ENCODE measurements around the gene CD96. TPM values are rescaled to one million over a fixed set of nuclear protein-coding genes. Genes with fewer than 3 reads are reported as not detected.

The CD96 gene
- total RNA-seq, 1 experiment from 2014 or later = not detected

DNA sequence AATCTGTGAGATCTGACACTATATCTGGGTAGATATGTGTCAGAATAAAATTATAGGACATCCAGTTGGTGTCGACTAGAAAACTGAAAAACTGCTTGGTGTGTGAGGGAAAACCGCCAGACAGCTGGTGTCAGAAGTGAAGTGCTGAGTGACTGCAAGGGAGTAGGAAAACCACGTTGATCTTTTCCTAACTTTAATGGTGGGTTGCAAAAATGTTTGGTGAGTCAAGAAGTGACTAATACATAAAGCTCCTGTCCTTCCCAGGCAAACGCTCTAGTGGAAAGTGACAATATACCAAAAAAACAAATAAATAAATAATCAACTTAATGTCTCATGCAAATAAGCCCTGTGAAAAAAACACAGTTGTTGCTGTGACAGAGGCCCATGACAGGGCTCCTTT, 7.3 kb upstream of the CD96 start:
- no peak overlapping the region for H3K4me3 ChIP-seq (ENCODE audit: low read length)
- H2AFZ ChIP-seq (ENCODE audit: low read length) = no peak overlapping the region
- ChIA-PET POLR2A (ENCODE audit: unreplicated experiment) (no interaction called here), CTCF (no interaction called here)
- no peaks in the 10 kb centered on the region for H4K20me1 ChIP-seq (ENCODE audit: low read length)
- H3K27ac ChIP-seq (ENCODE audit: low read length) = 0 out of 2 replicates have a peak overlapping the region, but pooled peaks have one; percentile 0
- peaks cover 35% of the 10 kb centered on the region for H3K4me1 ChIP-seq (ENCODE audit: insufficient read depth, low read length)
- H3K36me3 ChIP-seq (ENCODE audit: low read depth, low read length) = no peaks in the 10 kb centered on the region
- intact Hi-C loops (cut with micrococcal nuclease) = loop anchor here (5.0 to 10.0 kb wide), 4 partner anchors 142 to 1220 kb away; no protein-coding TSS in a partner anchor
- peaks cover 12% of the 10 kb centered on the region for H3F3A ChIP-seq (ENCODE audit: low read length, unreplicated experiment)
- ATAC-seq (peak; percentile 14), DNase-seq (peak; percentile 78)
- H3K9me2 ChIP-seq (replicated peaks; ENCODE audit: low read length) = no peaks in the 10 kb centered on the region
- H3K4me2 ChIP-seq (ENCODE audit: low read length) = 0 out of 2 replicates have a peak overlapping the region, but pooled peaks have one; percentile 2
- no peak for TF ChIP-seq EZH2 (IDR thresholded peaks at IDR 0.05; ENCODE audit: low read length, unreplicated experiment)
- TF ChIP-seq EZH2phosphoT487 (IDR thresholded peaks at IDR 0.05; ENCODE audit: borderline replicate concordance, low read length) = no peak
- no peak for TF ChIP-seq CTCF (conservative IDR thresholded peaks at IDR 0.05; ENCODE audit: low read depth, low read length)
- H3K79me2 ChIP-seq (ENCODE audit: low read length) = no peaks in the 10 kb centered on the region
- no TSS peak for BruUV-seq (replicated peaks)
- no peaks in the 10 kb centered on the region for H3K27me3 ChIP-seq (ENCODE audit: low read length)
- no peak overlapping the region for H3K9ac ChIP-seq (ENCODE audit: low read length)
- H3K9me3 ChIP-seq (ENCODE audit: low read length) = no peaks in the 10 kb centered on the region

DNA sequence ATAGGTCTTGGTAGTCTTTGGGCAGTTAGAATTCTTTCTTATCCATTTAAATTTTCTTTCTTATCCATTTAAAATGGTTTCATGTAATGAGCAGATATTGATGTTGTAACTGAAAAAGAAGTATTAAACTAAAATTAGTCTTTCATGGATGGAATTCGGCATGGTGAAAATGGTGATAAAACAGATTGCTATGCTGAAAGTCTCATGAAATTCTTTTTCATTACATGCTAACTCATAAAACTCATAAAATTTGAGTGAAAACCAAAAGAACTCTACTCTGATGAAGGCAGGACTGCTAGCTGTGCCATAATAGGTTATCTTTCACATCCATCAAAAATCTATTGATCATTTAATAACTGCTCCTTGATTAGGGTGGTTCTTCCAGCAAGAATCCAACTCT, 3.9 kb upstream of the CD96 start:
- H3K4me2 ChIP-seq (ENCODE audit: low read length) = peak overlapping the region; percentile 81
- H3K4me1 ChIP-seq (ENCODE audit: insufficient read depth, low read length) = peaks cover 39% of the 10 kb centered on the region
- peak overlapping the region; percentile 49; the same call in 1 of the 2 replicates for H3K4me3 ChIP-seq (ENCODE audit: low read length)
- POLR2A ChIA-PET (ENCODE audit: unreplicated experiment) = no interaction called here
- DNase-seq = peak; percentile 35
- H3K79me2 ChIP-seq (ENCODE audit: low read length) = no peaks in the 10 kb centered on the region
- CTCF ChIA-PET = interaction anchor here (0.6 to 2.0 kb wide), 2 partner anchors 153 to 261 kb away, joined by 3 to 9 read pairs; no protein-coding TSS in a partner anchor
- H3F3A ChIP-seq (ENCODE audit: low read length, unreplicated experiment) = peaks cover 12% of the 10 kb centered on the region
- intact Hi-C loops (cut with micrococcal nuclease) = loop anchor here (2.0 to 10.0 kb wide), 7 partner anchors 53 to 1223 kb away; no protein-coding TSS in a partner anchor
- ATAC-seq = peak; percentile 1
- TF ChIP-seq EZH2phosphoT487 (IDR thresholded peaks at IDR 0.05; ENCODE audit: borderline replicate concordance, low read length) (no peak), EZH2 (IDR thresholded peaks at IDR 0.05; ENCODE audit: low read length, unreplicated experiment) (no peak), CTCF (conservative IDR thresholded peaks at IDR 0.05; ENCODE audit: low read depth, low read length) (no peak)
- TSS peak; percentile 46 for BruUV-seq (replicated peaks)
- H4K20me1 ChIP-seq (ENCODE audit: low read length) = no peaks in the 10 kb centered on the region
- H3K9me3 ChIP-seq (ENCODE audit: low read length) = no peaks in the 10 kb centered on the region
- peak overlapping the region; percentile 82 for H3K27ac ChIP-seq (ENCODE audit: low read length)
- no peaks in the 10 kb centered on the region for H3K27me3 ChIP-seq (ENCODE audit: low read length)
- H3K9me2 ChIP-seq (replicated peaks; ENCODE audit: low read length) = no peaks in the 10 kb centered on the region
- H3K36me3 ChIP-seq (ENCODE audit: low read depth, low read length) = no peaks in the 10 kb centered on the region
- H2AFZ ChIP-seq (ENCODE audit: low read length) = peak overlapping the region; percentile 46
- no peak overlapping the region for H3K9ac ChIP-seq (ENCODE audit: low read length)

GRCh38 chr3:111538681-111539083, 3.3 kb upstream of the CD96 start:
- Histone ChIP-seq H3K4me3 (ENCODE audit: low read length) (peak overlapping the region; percentile 49), H3F3A (ENCODE audit: low read length, unreplicated experiment) (peaks cover 12% of the 10 kb centered on the region), H3K4me1 (ENCODE audit: insufficient read depth, low read length) (peaks cover 39% of the 10 kb centered on the region), H2AFZ (ENCODE audit: low read length) (peak overlapping the region; percentile 46), H3K4me2 (ENCODE audit: low read length) (peak overlapping the region; percentile 81), H3K9me3 (ENCODE audit: low read length) (no peaks in the 10 kb centered on the region), H3K79me2 (ENCODE audit: low read length) (no peaks in the 10 kb centered on the region), H3K27ac (ENCODE audit: low read length) (peak overlapping the region; percentile 82), H3K27me3 (ENCODE audit: low read length) (no peaks in the 10 kb centered on the region), H3K9ac (ENCODE audit: low read length) (peak overlapping the region; percentile 30), H3K9me2 (replicated peaks; ENCODE audit: low read length) (no peaks in the 10 kb centered on the region), H3K36me3 (ENCODE audit: low read depth, low read length) (no peaks in the 10 kb centered on the region), H4K20me1 (ENCODE audit: low read length) (no peaks in the 10 kb centered on the region)
- intact Hi-C loops (cut with micrococcal nuclease) = loop anchor here (1.0 to 10.0 kb wide), 16 partner anchors 54 to 1806 kb away; partner anchors contain the start of gene NECTIN3
- ChIA-PET CTCF (interaction anchor here (0.6 to 2.0 kb wide), 5 partner anchors 152 to 1149 kb away, joined by 3 to 9 read pairs (median 3); no protein-coding TSS in a partner anchor), POLR2A (ENCODE audit: unreplicated experiment) (interaction anchor here (0.6 kb wide), 1 partner anchor 24 kb away, joined by 3 read pairs; no protein-coding TSS in a partner anchor)
- no TSS peak for BruUV-seq (replicated peaks)
- ATAC-seq (peak; percentile 68), DNase-seq (peak; percentile 89)
- TF ChIP-seq EZH2phosphoT487 (IDR thresholded peaks at IDR 0.05; ENCODE audit: borderline replicate concordance, low read length) (no peak), CTCF (conservative IDR thresholded peaks at IDR 0.05; ENCODE audit: low read depth, low read length) (no peak), EZH2 (IDR thresholded peaks at IDR 0.05; ENCODE audit: low read length, unreplicated experiment) (no peak)
